ENCODE results near the gene PHLDA2.

PHLDA2 gene

GRCh38 chr11:2883640-2883978 lies 45.6 kb downstream of the PHLDA2 start:
- Histone ChIP-seq H3K4me3 (ENCODE audit: low read depth, low read length) (peak overlapping the region; percentile 70), H2BK12ac (ENCODE audit: low read length) (no peak overlapping the region), H2BK5ac (ENCODE audit: low read depth, low read length, poor library complexity) (peak overlapping the region; percentile 50), H3K9ac (ENCODE audit: low read length) (no peak overlapping the region), H2AK5ac (ENCODE audit: low read length) (no peak overlapping the region), H3K27me3 (ENCODE audit: insufficient read depth, low read length) (peaks cover 12% of the 10 kb centered on the region), H3K23ac (ENCODE audit: low read length) (no peak overlapping the region), H2BK120ac (ENCODE audit: insufficient read depth, low read length, poor library complexity) (no peak overlapping the region), H3K14ac (ENCODE audit: low read length) (peak overlapping the region; percentile 66), H3K4me1 (ENCODE audit: control insufficient read depth in 1 of 2, insufficient read depth in 2 of 2, low read length in 2 of 2) (peaks cover 6 to 12% of the 10 kb centered on the region in 2 experiments), H3K36me3 (ENCODE audit: control insufficient read depth in 1 of 2, insufficient read depth in 2 of 2, low read length in 2 of 2) (peaks cover 0 to 8% of the 10 kb centered on the region in 2 experiments), H3K27ac (ENCODE audit: low read depth, low read length) (peak overlapping the region; percentile 5), H2AFZ (ENCODE audit: insufficient read depth, low read length, poor library complexity) (no peak overlapping the region), H3K18ac (ENCODE audit: low read length) (peak overlapping the region; percentile 80), H3K79me2 (ENCODE audit: control insufficient read depth, insufficient read depth, low read length, poor library complexity) (peaks cover 7% of the 10 kb centered on the region), H3K4ac (ENCODE audit: low read depth, low read length) (peak overlapping the region; percentile 30), H3K9me3 (ENCODE audit: insufficient read depth, low read depth, low read length) (peaks cover 9% of the 10 kb centered on the region), H3K4me2 (ENCODE audit: low read length) (peak overlapping the region; percentile 55), H3K79me1 (ENCODE audit: low read length) (peaks cover 14% of the 10 kb centered on the region), H4K91ac (ENCODE audit: low read depth, low read length) (peak overlapping the region; percentile 81), H4K12ac (ENCODE audit: low read depth, low read length) (peak overlapping the region; percentile 58), H4K8ac (ENCODE audit: low read depth, low read length) (peak overlapping the region; percentile 57)
- WGBS (ENCODE audit: extremely low coverage, insufficient coverage, insufficient read length): no CpG with 5 or more reads among the region's 24 CpGs
- no peak for DNase-seq

- H3K9ac ChIP-seq (ENCODE audit: low read length): no peak overlapping the region
- H3K4me1 ChIP-seq (ENCODE audit: control insufficient read depth in 1 of 2, insufficient read depth in 2 of 2, low read length in 2 of 2): peaks cover 5 to 12% of the 10 kb centered on the region in 2 experiments
- H3K79me2 ChIP-seq (ENCODE audit: control insufficient read depth, insufficient read depth, low read length, poor library complexity): peaks cover 7% of the 10 kb centered on the region
- no peak overlapping the region for H3K18ac ChIP-seq (ENCODE audit: low read length)
- no peak overlapping the region for H4K91ac ChIP-seq (ENCODE audit: low read depth, low read length)
- no peak overlapping the region for H3K27ac ChIP-seq (ENCODE audit: low read depth, low read length)
- no peak overlapping the region for H3K4ac ChIP-seq (ENCODE audit: low read depth, low read length)
- no CpG with 5 or more reads among the region's 11 CpGs for WGBS (ENCODE audit: extremely low coverage, insufficient coverage, insufficient read length)
- peaks cover 14% of the 10 kb centered on the region for H3K79me1 ChIP-seq (ENCODE audit: low read length)
- H3K14ac ChIP-seq (ENCODE audit: low read length): no peak overlapping the region
- H2AFZ ChIP-seq (ENCODE audit: insufficient read depth, low read length, poor library complexity): no peak overlapping the region
- no peak overlapping the region for H4K8ac ChIP-seq (ENCODE audit: low read depth, low read length)
- H3K23ac ChIP-seq (ENCODE audit: low read length): no peak overlapping the region
- peaks cover 10% of the 10 kb centered on the region for H3K9me3 ChIP-seq (ENCODE audit: insufficient read depth, low read depth, low read length)
- H3K27me3 ChIP-seq (ENCODE audit: insufficient read depth, low read length): peaks cover 12% of the 10 kb centered on the region
- peak; percentile 64 to 73 for DNase-seq
- no peak overlapping the region for H2BK12ac ChIP-seq (ENCODE audit: low read length)
- H2BK120ac ChIP-seq (ENCODE audit: insufficient read depth, low read length, poor library complexity): no peak overlapping the region
- peaks cover 0 to 8% of the 10 kb centered on the region in 2 experiments for H3K36me3 ChIP-seq (ENCODE audit: control insufficient read depth in 1 of 2, insufficient read depth in 2 of 2, low read length in 2 of 2)
- H3K4me2 ChIP-seq (ENCODE audit: low read length): peak overlapping the region; percentile 42
- no peak overlapping the region for H2AK5ac ChIP-seq (ENCODE audit: low read length)
- H4K12ac ChIP-seq (ENCODE audit: low read depth, low read length): no peak overlapping the region
- H2BK5ac ChIP-seq (ENCODE audit: low read depth, low read length, poor library complexity): no peak overlapping the region
- H3K4me3 ChIP-seq (ENCODE audit: low read depth, low read length): no peak overlapping the region
These were observed 46.7 kb downstream of the PHLDA2 start for GRCh38 chr11:2882396-2883110.

GRCh38 chr11:2881981-2882375 lies 47.2 kb downstream of the PHLDA2 start:
- H3K27me3 ChIP-seq (ENCODE audit: insufficient read depth, low read length): peaks cover 12% of the 10 kb centered on the region

GRCh38 chr11:2881076-2881980 lies 47.9 kb downstream of the PHLDA2 start:
- H3K27ac ChIP-seq (ENCODE audit: low read depth, low read length): no peak overlapping the region
- H3K27me3 ChIP-seq (ENCODE audit: insufficient read depth, low read length): peaks cover 12% of the 10 kb centered on the region
- peak; percentile 78 to 80 for DNase-seq
- no peak overlapping the region for H4K12ac ChIP-seq (ENCODE audit: low read depth, low read length)
- H3K4ac ChIP-seq (ENCODE audit: low read depth, low read length): no peak overlapping the region
- H3K18ac ChIP-seq (ENCODE audit: low read length): no peak overlapping the region
- H3K14ac ChIP-seq (ENCODE audit: low read length): no peak overlapping the region
- peaks cover 7% of the 10 kb centered on the region for H3K79me2 ChIP-seq (ENCODE audit: control insufficient read depth, insufficient read depth, low read length, poor library complexity)
- no peak overlapping the region for H2BK5ac ChIP-seq (ENCODE audit: low read depth, low read length, poor library complexity)
- no peak overlapping the region for H2AK5ac ChIP-seq (ENCODE audit: low read length)
- H3K9ac ChIP-seq (ENCODE audit: low read length): no peak overlapping the region
- H2BK12ac ChIP-seq (ENCODE audit: low read length): no peak overlapping the region
- H3K4me3 ChIP-seq (ENCODE audit: low read depth, low read length): no peak overlapping the region
- H4K8ac ChIP-seq (ENCODE audit: low read depth, low read length): no peak overlapping the region
- no peak overlapping the region for H4K91ac ChIP-seq (ENCODE audit: low read depth, low read length)
- H3K4me1 ChIP-seq (ENCODE audit: control insufficient read depth in 1 of 2, insufficient read depth in 2 of 2, low read length in 2 of 2): peaks cover 0 to 8% of the 10 kb centered on the region in 2 experiments
- WGBS (ENCODE audit: extremely low coverage, insufficient coverage, insufficient read length): no CpG with 5 or more reads among the region's 19 CpGs
- peaks cover 14% of the 10 kb centered on the region for H3K79me1 ChIP-seq (ENCODE audit: low read length)
- peaks cover 0 to 8% of the 10 kb centered on the region in 2 experiments for H3K36me3 ChIP-seq (ENCODE audit: control insufficient read depth in 1 of 2, insufficient read depth in 2 of 2, low read length in 2 of 2)
- no peak overlapping the region for H2AFZ ChIP-seq (ENCODE audit: insufficient read depth, low read length, poor library complexity)
- H3K9me3 ChIP-seq (ENCODE audit: insufficient read depth, low read depth, low read length): peaks cover 10% of the 10 kb centered on the region
- no peak overlapping the region for H3K23ac ChIP-seq (ENCODE audit: low read length)
- no peak overlapping the region for H3K4me2 ChIP-seq (ENCODE audit: low read length)
- no peak overlapping the region for H2BK120ac ChIP-seq (ENCODE audit: insufficient read depth, low read length, poor library complexity)

More at GRCh38 chr11:2881981-2882375, 47.2 kb downstream of the PHLDA2 start:
- H2BK5ac ChIP-seq (ENCODE audit: low read depth, low read length, poor library complexity): no peak overlapping the region
- H3K4ac ChIP-seq (ENCODE audit: low read depth, low read length): no peak overlapping the region
- H3K9ac ChIP-seq (ENCODE audit: low read length): no peak overlapping the region
- no peak overlapping the region for H2AK5ac ChIP-seq (ENCODE audit: low read length)
- no peak overlapping the region for H4K12ac ChIP-seq (ENCODE audit: low read depth, low read length)
- H3K14ac ChIP-seq (ENCODE audit: low read length): no peak overlapping the region
- peaks cover 7% of the 10 kb centered on the region for H3K79me2 ChIP-seq (ENCODE audit: control insufficient read depth, insufficient read depth, low read length, poor library complexity)
- no peak overlapping the region for H2AFZ ChIP-seq (ENCODE audit: insufficient read depth, low read length, poor library complexity)
- peaks cover 10% of the 10 kb centered on the region for H3K9me3 ChIP-seq (ENCODE audit: insufficient read depth, low read depth, low read length)
- no peak overlapping the region for H2BK12ac ChIP-seq (ENCODE audit: low read length)
- H3K79me1 ChIP-seq (ENCODE audit: low read length): peaks cover 14% of the 10 kb centered on the region
- H4K8ac ChIP-seq (ENCODE audit: low read depth, low read length): no peak overlapping the region
- H3K18ac ChIP-seq (ENCODE audit: low read length): no peak overlapping the region
- no peak overlapping the region for H3K4me2 ChIP-seq (ENCODE audit: low read length)
- H3K23ac ChIP-seq (ENCODE audit: low read length): no peak overlapping the region
- H3K27ac ChIP-seq (ENCODE audit: low read depth, low read length): no peak overlapping the region
- H3K4me3 ChIP-seq (ENCODE audit: low read depth, low read length): no peak overlapping the region
- H3K4me1 ChIP-seq (ENCODE audit: control insufficient read depth in 1 of 2, insufficient read depth in 2 of 2, low read length in 2 of 2): peaks cover 5 to 12% of the 10 kb centered on the region in 2 experiments
- H4K91ac ChIP-seq (ENCODE audit: low read depth, low read length): no peak overlapping the region
- DNase-seq: no peak
- H2BK120ac ChIP-seq (ENCODE audit: insufficient read depth, low read length, poor library complexity): no peak overlapping the region
- WGBS (ENCODE audit: extremely low coverage, insufficient coverage, insufficient read length): no CpG with 5 or more reads among the region's 12 CpGs
- H3K36me3 ChIP-seq (ENCODE audit: control insufficient read depth in 1 of 2, insufficient read depth in 2 of 2, low read length in 2 of 2): peaks cover 0 to 8% of the 10 kb centered on the region in 2 experiments
